ENCODE results near the gene AHI1. TPM values are rescaled to one million over a fixed set of nuclear protein-coding genes. Genes with fewer than 3 reads are reported as not detected.

AHI1 gene
- polyA plus RNA-seq, 1 of the 3 experiments (the other 2 are of a cell fraction): 7.3 TPM

DNA sequence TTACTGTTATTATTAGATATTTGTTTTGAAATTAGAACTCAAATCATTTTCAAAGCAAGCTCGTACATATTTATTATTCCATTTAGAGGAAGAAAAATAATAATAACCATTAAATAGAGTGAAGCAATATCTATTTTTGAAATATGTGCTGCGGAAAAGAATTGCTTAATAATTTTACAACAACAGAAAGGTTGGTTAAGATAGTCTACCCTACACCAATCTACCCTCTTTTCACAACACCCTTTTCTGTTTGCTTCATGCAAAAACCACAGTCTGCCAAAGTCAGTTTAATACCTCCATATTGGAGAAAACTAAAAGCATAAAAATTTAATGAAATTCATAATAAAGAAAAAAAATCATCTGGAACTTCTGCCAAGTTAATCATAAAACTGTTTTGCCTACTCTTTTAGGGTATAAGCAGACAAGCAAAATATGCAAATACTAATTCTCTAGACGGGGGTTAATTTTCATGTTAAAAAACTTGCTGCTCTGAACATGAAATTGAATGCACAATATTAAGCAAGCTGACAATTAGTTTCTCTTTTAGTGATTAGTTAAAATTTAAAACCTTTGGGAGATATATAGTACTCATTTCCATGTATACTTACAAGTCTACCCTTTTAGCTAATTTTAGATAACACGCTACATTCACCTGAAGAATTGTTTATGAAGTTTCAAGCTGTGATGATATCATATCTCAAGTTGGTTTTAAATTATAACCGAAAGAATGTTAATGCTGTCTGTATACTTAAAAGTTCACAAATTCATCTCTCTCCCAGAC is 100.2 kb downstream of the AHI1 start:
- H3K27ac ChIP-seq (ENCODE audit: low read depth in 2 of 2, low read length in 1 of 2): no peak overlapping the region
- 97% methylated on average over 5 of the region's 5 CpGs for WGBS (ENCODE audit: low lambda C conversion rate)
- no peak overlapping the region for H2AFZ ChIP-seq (ENCODE audit: low read depth)
- peaks cover 4% of the 10 kb centered on the region for H3F3A ChIP-seq (replicated peaks; ENCODE audit: insufficient read depth)
- DNase-seq: no peak
- H3K9ac ChIP-seq: no peak overlapping the region
- TF ChIP-seq FOXM1 (IDR thresholded peaks at IDR 0.05; ENCODE audit: low read depth) (no peak), FOSL2 (IDR thresholded peaks at IDR 0.05; ENCODE audit: borderline replicate concordance, low read depth) (no peak), CHD2 (IDR thresholded peaks at IDR 0.05; ENCODE audit: low read length, partially characterized antibody) (no peak), NRF1 (IDR thresholded peaks at IDR 0.05; ENCODE audit: low read depth, low read length) (no peak), EP300 (IDR thresholded peaks at IDR 0.05; ENCODE audit: borderline replicate concordance in 1 of 2, low read depth in 1 of 2, low read length in 1 of 2) (no peak), RXRA (IDR thresholded peaks at IDR 0.05; ENCODE audit: borderline replicate concordance, low read depth) (no peak), RCOR1 (IDR thresholded peaks at IDR 0.05; ENCODE audit: low read length) (no peak), EZH2phosphoT487 (IDR thresholded peaks at IDR 0.05; ENCODE audit: borderline replicate concordance, low read depth) (no peak), TCF12 (IDR thresholded peaks at IDR 0.05) (no peak)
- TF ChIP-seq, protein P1, sequence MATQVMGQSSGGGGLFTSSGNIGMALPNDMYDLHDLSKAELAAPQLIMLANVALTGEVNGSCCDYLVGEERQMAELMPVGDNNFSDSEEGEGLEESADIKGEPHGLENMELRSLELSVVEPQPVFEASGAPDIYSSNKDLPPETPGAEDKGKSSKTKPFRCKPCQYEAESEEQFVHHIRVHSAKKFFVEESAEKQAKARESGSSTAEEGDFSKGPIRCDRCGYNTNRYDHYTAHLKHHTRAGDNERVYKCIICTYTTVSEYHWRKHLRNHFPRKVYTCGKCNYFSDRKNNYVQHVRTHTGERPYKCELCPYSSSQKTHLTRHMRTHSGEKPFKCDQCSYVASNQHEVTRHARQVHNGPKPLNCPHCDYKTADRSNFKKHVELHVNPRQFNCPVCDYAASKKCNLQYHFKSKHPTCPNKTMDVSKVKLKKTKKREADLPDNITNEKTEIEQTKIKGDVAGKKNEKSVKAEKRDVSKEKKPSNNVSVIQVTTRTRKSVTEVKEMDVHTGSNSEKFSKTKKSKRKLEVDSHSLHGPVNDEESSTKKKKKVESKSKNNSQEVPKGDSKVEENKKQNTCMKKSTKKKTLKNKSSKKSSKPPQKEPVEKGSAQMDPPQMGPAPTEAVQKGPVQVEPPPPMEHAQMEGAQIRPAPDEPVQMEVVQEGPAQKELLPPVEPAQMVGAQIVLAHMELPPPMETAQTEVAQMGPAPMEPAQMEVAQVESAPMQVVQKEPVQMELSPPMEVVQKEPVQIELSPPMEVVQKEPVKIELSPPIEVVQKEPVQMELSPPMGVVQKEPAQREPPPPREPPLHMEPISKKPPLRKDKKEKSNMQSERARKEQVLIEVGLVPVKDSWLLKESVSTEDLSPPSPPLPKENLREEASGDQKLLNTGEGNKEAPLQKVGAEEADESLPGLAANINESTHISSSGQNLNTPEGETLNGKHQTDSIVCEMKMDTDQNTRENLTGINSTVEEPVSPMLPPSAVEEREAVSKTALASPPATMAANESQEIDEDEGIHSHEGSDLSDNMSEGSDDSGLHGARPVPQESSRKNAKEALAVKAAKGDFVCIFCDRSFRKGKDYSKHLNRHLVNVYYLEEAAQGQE (IDR thresholded peaks at IDR 0.05; ENCODE audit: low read depth, low read length): no peak
- TF ChIP-seq, protein P2, sequence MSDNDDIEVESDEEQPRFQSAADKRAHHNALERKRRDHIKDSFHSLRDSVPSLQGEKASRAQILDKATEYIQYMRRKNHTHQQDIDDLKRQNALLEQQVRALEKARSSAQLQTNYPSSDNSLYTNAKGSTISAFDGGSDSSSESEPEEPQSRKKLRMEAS (IDR thresholded peaks at IDR 0.05; ENCODE audit: low read depth): no peak
- H3K79me2 ChIP-seq (ENCODE audit: insufficient read depth): no peaks in the 10 kb centered on the region
- peaks cover 9 to 21% of the 10 kb centered on the region in 2 experiments for H3K36me3 ChIP-seq (replicated peaks in 1 of 2; ENCODE audit: control insufficient read depth in 1 of 2, insufficient read depth in 2 of 2, low read length in 1 of 2)
- H3K4me3 ChIP-seq (ENCODE audit: low read depth in 2 of 2, low read length in 1 of 2): no peak overlapping the region
- no peaks in the 10 kb centered on the region for H3K4me1 ChIP-seq (ENCODE audit: control insufficient read depth in 1 of 2, insufficient read depth in 2 of 2, low read depth in 1 of 2, low read length in 1 of 2)
- H3K9me2 ChIP-seq: no peaks in the 10 kb centered on the region
- no peaks in the 10 kb centered on the region for H3K9me3 ChIP-seq
- POLR2A ChIA-PET: no interaction called here
- H3K27me3 ChIP-seq (ENCODE audit: insufficient read depth): no peaks in the 10 kb centered on the region
- no peaks in the 10 kb centered on the region for H4K20me1 ChIP-seq (ENCODE audit: insufficient read depth)
- H3K4me2 ChIP-seq: no peak overlapping the region
- CTCF ChIA-PET: interaction anchor here (2.1 kb wide), 1 partner anchor 26 kb away, joined by 10 read pairs; no protein-coding TSS in a partner anchor

DNA sequence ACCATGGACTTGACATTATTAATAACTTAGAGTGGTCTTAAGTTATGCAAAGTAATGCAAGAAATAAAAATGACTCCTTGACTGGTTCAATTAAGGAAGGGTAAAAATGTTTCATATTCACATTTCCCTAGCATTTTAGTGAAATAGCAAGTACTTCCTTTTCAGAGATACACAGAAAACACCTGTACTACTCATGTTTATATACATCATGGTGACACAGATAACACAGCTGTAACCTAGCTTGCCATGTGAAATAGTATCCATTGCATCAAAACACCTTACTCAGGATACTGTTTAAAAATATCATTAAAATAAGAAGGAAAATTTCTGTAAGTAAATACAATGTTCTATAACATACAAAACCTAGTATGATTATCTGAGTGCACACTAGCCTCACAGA is 102.4 kb downstream of the AHI1 start:
- Histone ChIP-seq H3K9me3 (no peaks in the 10 kb centered on the region), H2AFZ (ENCODE audit: low read depth) (no peak overlapping the region), H3K9me2 (no peaks in the 10 kb centered on the region), H3K4me3 (ENCODE audit: low read depth in 2 of 2, low read length in 1 of 2) (no peak overlapping the region), H3K79me2 (ENCODE audit: insufficient read depth) (no peaks in the 10 kb centered on the region), H3K9ac (no peak overlapping the region), H3K27me3 (ENCODE audit: insufficient read depth) (no peaks in the 10 kb centered on the region), H3K27ac (ENCODE audit: low read depth in 2 of 2, low read length in 1 of 2) (no peak overlapping the region), H3K4me2 (no peak overlapping the region), H3F3A (replicated peaks; ENCODE audit: insufficient read depth) (peaks cover 4% of the 10 kb centered on the region), H3K4me1 (ENCODE audit: control insufficient read depth in 1 of 2, insufficient read depth in 2 of 2, low read depth in 1 of 2, low read length in 1 of 2) (no peaks in the 10 kb centered on the region), H4K20me1 (ENCODE audit: insufficient read depth) (no peaks in the 10 kb centered on the region), H3K36me3 (replicated peaks in 1 of 2; ENCODE audit: control insufficient read depth in 1 of 2, insufficient read depth in 2 of 2, low read length in 1 of 2) (peaks cover 9 to 23% of the 10 kb centered on the region in 2 experiments)
- TF ChIP-seq MXI1 (IDR thresholded peaks at IDR 0.05; ENCODE audit: low read depth, low read length) (no peak), GABPA (IDR thresholded peaks at IDR 0.05; ENCODE audit: low read depth) (no peak), TCF12 (IDR thresholded peaks at IDR 0.05) (no peak), EP300 (IDR thresholded peaks at IDR 0.05; ENCODE audit: borderline replicate concordance in 1 of 2, low read depth in 1 of 2, low read length in 1 of 2) (no peak)
- TF ChIP-seq, protein P3, sequence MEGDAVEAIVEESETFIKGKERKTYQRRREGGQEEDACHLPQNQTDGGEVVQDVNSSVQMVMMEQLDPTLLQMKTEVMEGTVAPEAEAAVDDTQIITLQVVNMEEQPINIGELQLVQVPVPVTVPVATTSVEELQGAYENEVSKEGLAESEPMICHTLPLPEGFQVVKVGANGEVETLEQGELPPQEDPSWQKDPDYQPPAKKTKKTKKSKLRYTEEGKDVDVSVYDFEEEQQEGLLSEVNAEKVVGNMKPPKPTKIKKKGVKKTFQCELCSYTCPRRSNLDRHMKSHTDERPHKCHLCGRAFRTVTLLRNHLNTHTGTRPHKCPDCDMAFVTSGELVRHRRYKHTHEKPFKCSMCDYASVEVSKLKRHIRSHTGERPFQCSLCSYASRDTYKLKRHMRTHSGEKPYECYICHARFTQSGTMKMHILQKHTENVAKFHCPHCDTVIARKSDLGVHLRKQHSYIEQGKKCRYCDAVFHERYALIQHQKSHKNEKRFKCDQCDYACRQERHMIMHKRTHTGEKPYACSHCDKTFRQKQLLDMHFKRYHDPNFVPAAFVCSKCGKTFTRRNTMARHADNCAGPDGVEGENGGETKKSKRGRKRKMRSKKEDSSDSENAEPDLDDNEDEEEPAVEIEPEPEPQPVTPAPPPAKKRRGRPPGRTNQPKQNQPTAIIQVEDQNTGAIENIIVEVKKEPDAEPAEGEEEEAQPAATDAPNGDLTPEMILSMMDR (IDR thresholded peaks at IDR 0.05): no peak
- POLR2A ChIA-PET: no interaction called here
- DNase-seq: no peak
- CTCF ChIA-PET: interaction anchor here (1.0 kb wide), 1 partner anchor 23 kb away, joined by 3 read pairs; no protein-coding TSS in a partner anchor
